Mesothelial cell of epicardium (in vitro differentiated cells): ENCODE data around the gene MCUR1. TPM values are rescaled to one million over a fixed set of nuclear protein-coding genes. Genes with fewer than 3 reads are reported as not detected.
"Not testable (repeated sequence)": the region's sequence is repeated elsewhere in the genome, so short reads cannot be mapped to it uniquely, and the experiment has no call there.

ENCODE experiments used
- DNase-seq, 2 experiments: peaks; one replicate each; pipeline ENCODE4 v3.0.0; 2021; ENCODE audit warnings: low spot score in 2 of 2; ENCODE audit not compliant: unreplicated experiment in 2 of 2
- H3K27ac Mint-ChIP-seq: 2 replicates; pipeline ENCODE4 v1.8.0; 2021; ENCODE audit warnings: mixed read lengths
- H3K27me3 Mint-ChIP-seq: 2 replicates; pipeline ENCODE4 v1.8.0; 2021; ENCODE audit warnings: low read depth, mixed read lengths
- H3K36me3 Mint-ChIP-seq: 2 replicates; pipeline ENCODE4 v1.8.0; 2021; ENCODE audit warnings: mixed read lengths
- H3K4me1 Mint-ChIP-seq: 2 replicates; pipeline ENCODE4 v1.8.0; 2021; ENCODE audit warnings: mixed read lengths
- H3K4me3 Mint-ChIP-seq: 2 replicates; pipeline ENCODE4 v1.8.0; 2021; ENCODE audit warnings: mild to moderate bottlenecking, moderate library complexity, mixed read lengths
- H3K9me3 Mint-ChIP-seq: 2 replicates; pipeline ENCODE4 v1.8.0; 2021; ENCODE audit warnings: mixed read lengths
- total RNA-seq: library from RNA; stranded (reverse); gene quantifications from 3 replicates; pipeline ENCODE4 v1.2.1, GENCODE V29; 2021
- TF ChIP-seq, protein P1 (sequence below): fragments of 200-600 bp; sonication (generic); IDR thresholded peaks from one replicate; pipeline ENCODE4 v1.5.0; 2021; ENCODE audit warnings: antibody characterized with exemption; ENCODE audit not compliant: unreplicated experiment

MCUR1 gene
- total RNA-seq, 1 donor from 2014 or later = 21.7 TPM

- Mint-ChIP-seq H3K36me3 (no peaks in the 10 kb centered on the region), H3K27me3 (no peaks in the 10 kb centered on the region), H3K27ac (no peak overlapping the region), H3K9me3 (no peaks in the 10 kb centered on the region), H3K4me1 (peaks cover 7% of the 10 kb centered on the region), H3K4me3 (no peak overlapping the region)
- DNase-seq = no peak
- TF ChIP-seq, protein P1, sequence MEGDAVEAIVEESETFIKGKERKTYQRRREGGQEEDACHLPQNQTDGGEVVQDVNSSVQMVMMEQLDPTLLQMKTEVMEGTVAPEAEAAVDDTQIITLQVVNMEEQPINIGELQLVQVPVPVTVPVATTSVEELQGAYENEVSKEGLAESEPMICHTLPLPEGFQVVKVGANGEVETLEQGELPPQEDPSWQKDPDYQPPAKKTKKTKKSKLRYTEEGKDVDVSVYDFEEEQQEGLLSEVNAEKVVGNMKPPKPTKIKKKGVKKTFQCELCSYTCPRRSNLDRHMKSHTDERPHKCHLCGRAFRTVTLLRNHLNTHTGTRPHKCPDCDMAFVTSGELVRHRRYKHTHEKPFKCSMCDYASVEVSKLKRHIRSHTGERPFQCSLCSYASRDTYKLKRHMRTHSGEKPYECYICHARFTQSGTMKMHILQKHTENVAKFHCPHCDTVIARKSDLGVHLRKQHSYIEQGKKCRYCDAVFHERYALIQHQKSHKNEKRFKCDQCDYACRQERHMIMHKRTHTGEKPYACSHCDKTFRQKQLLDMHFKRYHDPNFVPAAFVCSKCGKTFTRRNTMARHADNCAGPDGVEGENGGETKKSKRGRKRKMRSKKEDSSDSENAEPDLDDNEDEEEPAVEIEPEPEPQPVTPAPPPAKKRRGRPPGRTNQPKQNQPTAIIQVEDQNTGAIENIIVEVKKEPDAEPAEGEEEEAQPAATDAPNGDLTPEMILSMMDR = no peak
Measured at GRCh38 chr6:13846841-13847240, 32.5 kb upstream of the MCUR1 start.

- DNase-seq = no peak
- Mint-ChIP-seq H3K27me3 (no peaks in the 10 kb centered on the region), H3K27ac (no peak overlapping the region), H3K36me3 (no peaks in the 10 kb centered on the region), H3K9me3 (peaks cover under 1% of the 10 kb centered on the region), H3K4me3 (no peak overlapping the region), H3K4me1 (peaks cover 5% of the 10 kb centered on the region)
- TF ChIP-seq, protein P1 = no peak
Measured at GRCh38 chr6:13841936-13842335, 27.6 kb upstream of the MCUR1 start.

DNA sequence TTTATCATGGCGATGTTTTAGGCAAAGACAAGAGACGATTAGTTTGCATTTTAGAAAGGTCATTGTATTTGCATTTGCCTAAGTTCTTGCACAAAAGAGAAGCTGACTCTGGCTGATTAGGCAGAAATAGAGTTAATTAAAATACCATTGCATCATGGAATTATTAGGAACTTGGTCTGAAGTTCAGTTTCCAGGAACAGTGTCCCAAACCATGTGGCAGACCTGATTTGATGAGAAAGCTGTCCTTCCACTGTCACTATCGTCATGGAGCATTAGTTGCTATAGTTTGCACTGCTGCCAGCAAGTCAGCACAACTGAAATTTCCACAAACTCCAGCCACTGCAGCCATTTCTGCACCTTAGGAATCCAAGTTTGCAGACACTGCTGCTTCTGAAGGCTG is 24.3 kb upstream of the MCUR1 start:
- no peak for DNase-seq
- Mint-ChIP-seq H3K9me3 (peaks cover 8% of the 10 kb centered on the region), H3K4me3 (no peak overlapping the region), H3K4me1 (peaks cover 9% of the 10 kb centered on the region), H3K27ac (no peak overlapping the region), H3K27me3 (no peaks in the 10 kb centered on the region), H3K36me3 (no peaks in the 10 kb centered on the region)
- TF ChIP-seq, protein P1 = no peak

DNA sequence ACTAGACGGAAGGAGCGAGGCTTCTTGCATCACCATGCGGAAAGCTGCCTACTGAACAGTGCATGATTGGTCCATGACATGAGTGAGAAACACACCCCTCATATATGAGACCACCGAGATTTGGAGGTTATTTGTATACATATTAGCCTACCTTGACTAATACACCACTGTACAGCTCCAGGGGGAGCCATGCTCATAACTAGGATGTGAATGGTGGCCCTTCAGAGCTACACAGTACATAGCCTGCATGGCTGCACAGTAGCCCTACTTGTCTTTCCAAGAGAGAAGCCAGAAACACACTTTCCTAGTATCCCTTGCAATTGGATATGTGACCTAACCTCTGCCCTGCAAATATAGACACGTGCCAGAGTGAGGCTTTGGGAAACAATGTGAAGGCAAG is 21.8 kb upstream of the MCUR1 start:
- Mint-ChIP-seq H3K36me3 (no peaks in the 10 kb centered on the region), H3K4me1 (peaks cover 9% of the 10 kb centered on the region), H3K27ac (no peak overlapping the region), H3K4me3 (no peak overlapping the region), H3K27me3 (no peaks in the 10 kb centered on the region), H3K9me3 (peaks cover 10% of the 10 kb centered on the region)
- DNase-seq = no peak
- TF ChIP-seq, protein P1 = no peak

GRCh38 chr6:13834790-13835189 is 20.4 kb upstream of the MCUR1 start:
- DNase-seq = no peak
- Mint-ChIP-seq H3K36me3 (no peaks in the 10 kb centered on the region), H3K27me3 (no peaks in the 10 kb centered on the region), H3K4me3 (no peak overlapping the region), H3K9me3 (peaks cover 20% of the 10 kb centered on the region), H3K27ac (no peak overlapping the region), H3K4me1 (peaks cover 9% of the 10 kb centered on the region)
- TF ChIP-seq, protein P1 = no peak

DNA sequence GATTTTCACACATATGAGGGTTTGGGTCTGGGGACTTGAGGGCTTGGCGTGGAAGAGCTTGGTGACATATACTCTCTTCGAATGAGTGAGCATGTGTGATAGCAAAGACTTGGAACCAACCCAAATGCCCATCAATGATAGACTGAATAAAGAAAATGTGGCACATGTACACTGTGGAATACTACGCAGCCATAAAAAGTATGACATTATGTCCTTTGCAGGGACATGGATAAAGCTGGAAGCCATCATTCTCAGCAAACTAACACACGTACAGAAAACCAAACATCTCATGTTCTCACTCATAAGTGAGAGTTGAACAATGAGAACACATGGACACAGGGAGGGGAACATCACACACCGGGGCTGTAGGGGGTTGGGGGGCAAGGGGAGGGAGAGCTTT is 19.7 kb upstream of the MCUR1 start:
- not testable (repeated sequence) for H3K36me3 Mint-ChIP-seq, H3K4me3 Mint-ChIP-seq, H3K4me1 Mint-ChIP-seq, H3K27ac Mint-ChIP-seq, H3K27me3 Mint-ChIP-seq, DNase-seq
- peaks cover 21% of the 10 kb centered on the region for H3K9me3 Mint-ChIP-seq
